ENCODE data around the gene SLC30A5. TPM values are rescaled to one million over a fixed set of nuclear protein-coding genes. Genes with fewer than 3 reads are reported as not detected.
A peak's percentile ranks its signal among the peaks of the same experiment; 100 is the strongest.
"Not testable (repeated sequence)": the region's sequence is repeated elsewhere in the genome, so short reads cannot be mapped to it uniquely, and the experiment has no call there.

The SLC30A5 gene
- total RNA-seq (2014; rRNA removed; shearing (Covaris generic)) (30.2 and 47.5 TPM in 2 replicates), total RNA-seq (2022) (39.0 and 42.6 TPM in 2 replicates), Bru-seq, nascent RNA (percentile 75 among the genes with signal in this experiment), BruChase-seq, experiment 1, labeled RNA remaining after a 6-hour chase (percentile 75 among the genes with signal in this experiment), BruChase-seq, experiment 2, labeled RNA remaining after a 2-hour chase (percentile 81 among the genes with signal in this experiment)
- long read RNA-seq, full-length matches to known transcripts = 69 of 103 reads
- long read RNA-seq, partial matches to known transcripts = 6 of 103 reads
- long read RNA-seq, other reads (novel, unspliced or antisense) = 28 of 103 reads

DNA sequence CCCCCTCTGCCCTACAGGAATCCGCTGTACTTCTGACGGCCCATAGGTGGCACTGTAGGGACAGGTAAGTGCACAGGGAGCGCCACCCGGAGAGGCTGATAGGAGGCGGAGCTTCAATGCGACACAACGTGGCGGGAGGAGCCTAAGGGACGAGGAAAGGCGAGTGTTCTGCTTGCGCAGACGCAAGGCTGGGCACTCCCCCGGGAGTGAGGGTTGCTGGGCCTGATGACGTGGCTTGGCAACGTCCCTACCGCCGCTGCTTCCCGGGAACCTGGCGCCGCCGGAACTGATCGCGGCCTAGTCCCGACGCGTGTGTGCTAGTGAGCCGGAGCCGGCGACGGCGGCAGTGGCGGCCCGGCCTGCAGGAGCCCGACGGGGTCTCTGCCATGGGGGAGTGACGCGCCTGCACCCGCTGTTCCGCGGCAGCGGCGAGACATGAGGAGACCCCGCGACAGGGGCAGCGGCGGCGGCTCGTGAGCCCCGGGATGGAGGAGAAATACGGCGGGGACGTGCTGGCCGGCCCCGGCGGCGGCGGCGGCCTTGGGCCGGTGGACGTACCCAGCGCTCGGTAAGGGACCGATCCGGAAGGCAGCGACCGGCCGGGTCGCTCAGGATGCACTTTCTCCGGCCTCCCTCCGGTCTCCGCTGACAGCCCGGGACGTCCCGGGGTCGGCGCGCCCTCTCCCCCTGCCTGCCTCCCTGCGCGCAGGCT, at the start of gene SLC30A5:
TSS of gene SLC30A5 (plus strand) at position 244 of the 712 bp plus-strand sequence. CDS start at position 486, 242 bp downstream.
- TF ChIP-seq, protein P1, sequence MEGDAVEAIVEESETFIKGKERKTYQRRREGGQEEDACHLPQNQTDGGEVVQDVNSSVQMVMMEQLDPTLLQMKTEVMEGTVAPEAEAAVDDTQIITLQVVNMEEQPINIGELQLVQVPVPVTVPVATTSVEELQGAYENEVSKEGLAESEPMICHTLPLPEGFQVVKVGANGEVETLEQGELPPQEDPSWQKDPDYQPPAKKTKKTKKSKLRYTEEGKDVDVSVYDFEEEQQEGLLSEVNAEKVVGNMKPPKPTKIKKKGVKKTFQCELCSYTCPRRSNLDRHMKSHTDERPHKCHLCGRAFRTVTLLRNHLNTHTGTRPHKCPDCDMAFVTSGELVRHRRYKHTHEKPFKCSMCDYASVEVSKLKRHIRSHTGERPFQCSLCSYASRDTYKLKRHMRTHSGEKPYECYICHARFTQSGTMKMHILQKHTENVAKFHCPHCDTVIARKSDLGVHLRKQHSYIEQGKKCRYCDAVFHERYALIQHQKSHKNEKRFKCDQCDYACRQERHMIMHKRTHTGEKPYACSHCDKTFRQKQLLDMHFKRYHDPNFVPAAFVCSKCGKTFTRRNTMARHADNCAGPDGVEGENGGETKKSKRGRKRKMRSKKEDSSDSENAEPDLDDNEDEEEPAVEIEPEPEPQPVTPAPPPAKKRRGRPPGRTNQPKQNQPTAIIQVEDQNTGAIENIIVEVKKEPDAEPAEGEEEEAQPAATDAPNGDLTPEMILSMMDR (conservative IDR thresholded peaks at IDR 0.05; ENCODE audit: low read length) = peak; percentile 84
- TF ChIP-seq EZH2phosphoT487 (IDR thresholded peaks at IDR 0.05; ENCODE audit: borderline replicate concordance, low read depth, low read length) = no peak
- CTCF ChIA-PET (ENCODE audit: unreplicated experiment) = interaction anchor here (0.7 to 1.3 kb wide), 4 partner anchors 10 to 279 kb away, joined by 3 to 6 read pairs (median 4); no protein-coding TSS in a partner anchor
- no TSS peak for BruUV-seq (replicated peaks)

DNA sequence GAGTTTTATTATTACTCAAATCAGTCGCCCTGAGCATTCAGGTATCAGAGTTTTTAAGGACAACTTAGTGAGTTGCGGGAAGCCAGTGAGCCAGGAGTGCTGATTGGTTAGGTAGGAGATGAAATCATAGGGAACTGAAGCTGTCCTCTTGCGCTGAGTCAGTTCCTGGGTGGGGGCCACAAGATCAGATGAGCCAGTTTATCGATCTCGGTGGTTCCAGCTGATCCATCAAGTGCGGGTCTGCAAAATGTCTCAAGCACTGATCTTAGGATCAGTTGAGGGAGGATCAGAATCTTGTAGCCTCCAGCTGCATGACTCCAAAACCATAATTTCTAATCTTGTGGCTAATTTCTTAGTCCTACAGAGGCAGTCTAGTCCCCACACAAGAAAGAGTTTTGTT, 48.6 kb upstream of the SLC30A5 start:
- H3K9me3 ChIP-seq (ENCODE audit: low read length); H2AFZ ChIP-seq (ENCODE audit: low read length); H3K4me3 ChIP-seq (ENCODE audit: low read depth, low read length, poor library complexity, severe bottlenecking); H4K20me1 ChIP-seq (ENCODE audit: insufficient read depth, low read length); POLR2A ChIA-PET; intact Hi-C loops (cut with micrococcal nuclease; ENCODE audit: unreplicated experiment); DNase-seq (ENCODE audit: low spot score); H3K36me3 ChIP-seq (ENCODE audit: insufficient read depth, low read length); H3K9me2 ChIP-seq (ENCODE audit: insufficient read depth, low read length); H3K79me2 ChIP-seq (ENCODE audit: insufficient read depth, low read depth, low read length); BruUV-seq (replicated peaks); CTCF ChIA-PET (ENCODE audit: unreplicated experiment); H3K4me2 ChIP-seq (ENCODE audit: low read length); H3K27ac ChIP-seq (ENCODE audit: low read depth, low read length, poor library complexity, severe bottlenecking): not testable (repeated sequence)
- peaks cover 11% of the 10 kb centered on the region for H3K4me1 ChIP-seq (ENCODE audit: insufficient read depth, low read length, poor library complexity, severe bottlenecking)

More for the DNA sequence above, at the start of gene SLC30A5:
- no peaks in the 10 kb centered on the region for H3K9me2 ChIP-seq (ENCODE audit: insufficient read depth, low read length)
- peak within 1 kb of the TSS; percentile 53 for H3K27ac ChIP-seq (ENCODE audit: low read depth, low read length, poor library complexity, severe bottlenecking)
- H3K4me3 ChIP-seq (ENCODE audit: low read depth, low read length, poor library complexity, severe bottlenecking) = peak within 1 kb of the TSS; percentile 87
- intact Hi-C loops (cut with micrococcal nuclease; ENCODE audit: unreplicated experiment) = loop anchor here (1.0 to 5.0 kb wide), 4 partner anchors 73 to 318 kb away; partner anchors contain the start of genes CCDC125 and CCNB1
- H3K4me2 ChIP-seq (ENCODE audit: low read length) = peak within 1 kb of the TSS; percentile 98
- DNase-seq (ENCODE audit: low spot score) = peak; percentile 100
- H3K79me2 ChIP-seq (ENCODE audit: insufficient read depth, low read depth, low read length) = peaks cover 39% of the 10 kb centered on the region
- no peaks in the 10 kb centered on the region for H3K9me3 ChIP-seq (ENCODE audit: low read length)
- H4K20me1 ChIP-seq (ENCODE audit: insufficient read depth, low read length) = peaks cover 13% of the 10 kb centered on the region; the same call in 1 of the 2 replicates
- H3K4me1 ChIP-seq (ENCODE audit: insufficient read depth, low read length, poor library complexity, severe bottlenecking) = peaks cover 14% of the 10 kb centered on the region
- POLR2A ChIA-PET = interaction anchor here (0.8 to 1.8 kb wide), 6 partner anchors 10 to 278 kb away, joined by 3 to 8 read pairs (median 3); partner anchors contain the start of genes AK6, RAD17 and TAF9
- peaks cover 24% of the 10 kb centered on the region for H3K36me3 ChIP-seq (ENCODE audit: insufficient read depth, low read length)
- peak within 1 kb of the TSS; percentile 80 for H2AFZ ChIP-seq (ENCODE audit: low read length)

DNA sequence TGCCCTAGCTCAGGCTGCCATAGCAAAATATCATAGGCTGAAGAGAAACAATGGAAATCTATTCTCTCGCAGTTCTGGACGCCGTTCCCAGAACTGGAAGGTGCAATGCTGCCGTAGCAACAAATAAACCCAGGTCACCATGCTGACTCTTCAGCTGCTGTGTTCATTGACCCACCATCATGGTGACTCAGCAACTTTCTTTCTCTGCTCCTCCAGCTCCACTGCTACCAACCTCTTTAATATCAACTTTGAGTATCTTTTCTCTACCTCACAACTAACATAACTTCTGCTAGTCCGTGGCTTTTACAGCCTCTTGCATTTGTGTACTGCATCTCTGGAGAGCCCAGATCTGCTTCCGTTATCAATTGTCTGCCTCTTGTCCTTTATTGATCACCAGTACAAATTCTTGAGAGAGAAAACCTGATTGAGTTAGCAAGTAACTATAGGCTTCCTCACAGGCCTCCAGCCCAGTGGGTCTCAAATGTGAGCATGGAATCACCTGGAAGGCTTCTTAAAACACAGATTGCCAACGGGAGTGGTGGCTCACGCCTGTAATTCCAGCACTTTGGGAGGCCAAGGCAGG, 47.3 kb upstream of the SLC30A5 start:
- H2AFZ ChIP-seq (ENCODE audit: low read length) = peak overlapping the region; percentile 37; the same call in 1 of the 2 replicates
- CTCF ChIA-PET (ENCODE audit: unreplicated experiment) = no interaction called here
- H3K9me3 ChIP-seq (ENCODE audit: low read length) = no peaks in the 10 kb centered on the region
- no peaks in the 10 kb centered on the region for H3K36me3 ChIP-seq (ENCODE audit: insufficient read depth, low read length)
- BruUV-seq (replicated peaks) = no TSS peak
- H3K4me2 ChIP-seq (ENCODE audit: low read length) = no peak overlapping the region
- no peak for DNase-seq (ENCODE audit: low spot score)
- no peak overlapping the region for H3K27ac ChIP-seq (ENCODE audit: low read depth, low read length, poor library complexity, severe bottlenecking)
- intact Hi-C loops (cut with micrococcal nuclease; ENCODE audit: unreplicated experiment) = no loop called here
- peaks cover 11% of the 10 kb centered on the region for H3K4me1 ChIP-seq (ENCODE audit: insufficient read depth, low read length, poor library complexity, severe bottlenecking)
- POLR2A ChIA-PET = no interaction called here
- no peaks in the 10 kb centered on the region for H4K20me1 ChIP-seq (ENCODE audit: insufficient read depth, low read length)
- TF ChIP-seq, protein P1 (conservative IDR thresholded peaks at IDR 0.05; ENCODE audit: low read length) = no peak
- TF ChIP-seq EZH2phosphoT487 (IDR thresholded peaks at IDR 0.05; ENCODE audit: borderline replicate concordance, low read depth, low read length) = no peak
- H3K4me3 ChIP-seq (ENCODE audit: low read depth, low read length, poor library complexity, severe bottlenecking) = no peak overlapping the region
- H3K9me2 ChIP-seq (ENCODE audit: insufficient read depth, low read length) = no peaks in the 10 kb centered on the region
- H3K79me2 ChIP-seq (ENCODE audit: insufficient read depth, low read depth, low read length) = no peaks in the 10 kb centered on the region

Data from OCI-LY7 (cell line).